ENCODE measurements around the gene ADSL. TPM values are rescaled to one million over a fixed set of nuclear protein-coding genes. Genes with fewer than 3 reads are reported as not detected.
A peak's percentile ranks its signal among the peaks of the same experiment; 100 is the strongest.
"Not testable (repeated sequence)": the region's sequence is repeated elsewhere in the genome, so short reads cannot be mapped to it uniquely, and the experiment has no call there.

Gene ADSL
- total and polyA plus RNA-seq, 5 donors from 2014 or later: 66.5 to 134 (median 128) TPM

- Histone ChIP-seq H3K27me3 (ENCODE audit: control insufficient read depth, insufficient read depth, low read length) (no peaks in the 10 kb centered on the region), H3K4me3 (ENCODE audit: low read depth, low read length) (no peak overlapping the region), H3K9me3 (ENCODE audit: control insufficient read depth in 2 of 2, low read length in 2 of 2) (no peaks in the 10 kb centered on the region), H3K4me1 (ENCODE audit: control insufficient read depth, insufficient read depth, low read length, poor library complexity, severe bottlenecking) (no peaks in the 10 kb centered on the region), H3K36me3 (ENCODE audit: control insufficient read depth, insufficient read depth, low read length) (peaks cover 81% of the 10 kb centered on the region), H3K27ac (ENCODE audit: insufficient read depth, low read length, poor library complexity, severe bottlenecking) (no peak overlapping the region)
- Mint-ChIP-seq H3K27ac (peak overlapping the region in 1 of 3 donors; percentile 8), H3K9me3 (no peaks in the 10 kb centered on the region), H3K27me3 (no peaks in the 10 kb centered on the region), H3K36me3 (peaks cover 62% of the 10 kb centered on the region), H3K4me1 (peaks cover 4 to 23% (median 14%) of the 10 kb centered on the region in 4 donors), H3K4me3 (no peak overlapping the region)
- ATAC-seq (ENCODE audit: low read depth in 2 of 2) (no peak), DNase-seq (no peak)
These were observed 36.1 kb upstream of the ADSL start for GRCh38 chr22:40310081-40310767.

DNA sequence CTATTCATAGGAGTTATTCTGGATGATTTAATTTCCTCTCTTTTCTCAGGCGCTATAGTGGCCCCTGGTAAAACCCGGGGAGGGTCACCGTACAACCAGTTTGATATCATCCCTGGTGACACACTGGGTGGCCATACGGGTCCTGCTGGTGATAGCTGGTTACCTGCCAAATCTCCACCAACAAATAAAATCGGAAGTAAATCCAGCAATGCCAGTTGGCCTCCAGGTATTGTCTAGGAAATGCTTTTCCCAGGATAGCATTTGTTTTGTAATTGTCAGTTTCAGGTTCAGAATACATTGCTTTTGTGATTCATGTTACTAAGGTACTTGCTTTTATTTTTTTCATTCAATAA, 35.6 kb upstream of the ADSL start:
- H3K4me1 Mint-ChIP-seq: peaks cover 4 to 22% (median 14%) of the 10 kb centered on the region in 4 donors
- H3K27ac Mint-ChIP-seq: peak overlapping the region in 1 of 3 donors; percentile 8
- no peaks in the 10 kb centered on the region for H3K4me1 ChIP-seq (ENCODE audit: control insufficient read depth, insufficient read depth, low read length, poor library complexity, severe bottlenecking)

GRCh38 chr22:40311646-40312045, 34.7 kb upstream of the ADSL start:
- H3K36me3 ChIP-seq (ENCODE audit: control insufficient read depth, insufficient read depth, low read length): peaks cover 91% of the 10 kb centered on the region
- not testable (repeated sequence) for H3K27ac ChIP-seq (ENCODE audit: insufficient read depth, low read length, poor library complexity, severe bottlenecking); H3K9me3 Mint-ChIP-seq; ATAC-seq (ENCODE audit: low read depth in 2 of 2); H3K4me1 ChIP-seq (ENCODE audit: control insufficient read depth, insufficient read depth, low read length, poor library complexity, severe bottlenecking); H3K9me3 ChIP-seq (ENCODE audit: control insufficient read depth in 2 of 2, low read length in 2 of 2); H3K4me3 Mint-ChIP-seq; DNase-seq; H3K27me3 ChIP-seq (ENCODE audit: control insufficient read depth, insufficient read depth, low read length); H3K27me3 Mint-ChIP-seq; H3K4me3 ChIP-seq (ENCODE audit: low read depth, low read length)
- peak overlapping the region in 2 of 3 donors; percentile 20 to 41 for H3K27ac Mint-ChIP-seq
- peaks cover 4 to 22% (median 14%) of the 10 kb centered on the region in 4 donors for H3K4me1 Mint-ChIP-seq
- H3K36me3 Mint-ChIP-seq: peaks cover 68% of the 10 kb centered on the region

More for the DNA sequence above, 35.6 kb upstream of the ADSL start:
- Mint-ChIP-seq H3K27me3 (no peaks in the 10 kb centered on the region), H3K9me3 (peaks cover 0 to 1% (median 0%) of the 10 kb centered on the region in 7 donors), H3K36me3 (peaks cover 63% of the 10 kb centered on the region), H3K4me3 (no peak overlapping the region)
- Histone ChIP-seq H3K9me3 (ENCODE audit: control insufficient read depth in 2 of 2, low read length in 2 of 2) (no peaks in the 10 kb centered on the region), H3K36me3 (ENCODE audit: control insufficient read depth, insufficient read depth, low read length) (peaks cover 84% of the 10 kb centered on the region), H3K27me3 (ENCODE audit: control insufficient read depth, insufficient read depth, low read length) (no peaks in the 10 kb centered on the region), H3K4me3 (ENCODE audit: low read depth, low read length) (no peak overlapping the region), H3K27ac (ENCODE audit: insufficient read depth, low read length, poor library complexity, severe bottlenecking) (no peak overlapping the region)
- no peak for DNase-seq
- ATAC-seq (ENCODE audit: low read depth in 2 of 2): no peak

DNA sequence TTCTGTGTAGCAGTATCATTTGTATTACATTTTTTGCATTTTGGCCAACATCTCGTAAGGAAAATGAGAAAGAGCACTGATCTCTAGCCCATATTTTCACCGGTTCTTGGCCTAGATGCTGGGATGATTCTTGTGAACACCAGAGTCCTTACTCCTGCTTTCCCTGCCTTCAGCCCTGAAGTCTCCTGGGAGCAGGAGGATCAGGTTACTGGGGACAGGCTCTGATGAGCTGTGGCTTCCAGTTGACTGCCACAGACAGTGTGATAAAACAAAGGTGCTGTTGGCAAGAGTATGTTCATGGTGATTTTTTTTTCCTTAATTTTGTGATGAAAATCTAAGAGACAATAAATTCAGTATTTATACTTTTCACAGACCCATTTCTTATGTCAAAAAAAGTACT, 34.2 kb upstream of the ADSL start:
- ATAC-seq (ENCODE audit: low read depth in 2 of 2): no peak
- Histone ChIP-seq H3K27me3 (ENCODE audit: control insufficient read depth, insufficient read depth, low read length) (no peaks in the 10 kb centered on the region), H3K4me3 (ENCODE audit: low read depth, low read length) (no peak overlapping the region), H3K27ac (ENCODE audit: insufficient read depth, low read length, poor library complexity, severe bottlenecking) (no peak overlapping the region), H3K36me3 (ENCODE audit: control insufficient read depth, insufficient read depth, low read length) (peaks cover 94% of the 10 kb centered on the region), H3K4me1 (ENCODE audit: control insufficient read depth, insufficient read depth, low read length, poor library complexity, severe bottlenecking) (no peaks in the 10 kb centered on the region), H3K9me3 (ENCODE audit: control insufficient read depth in 2 of 2, low read length in 2 of 2) (no peaks in the 10 kb centered on the region)
- Mint-ChIP-seq H3K36me3 (peaks cover 72% of the 10 kb centered on the region), H3K27me3 (no peaks in the 10 kb centered on the region), H3K4me3 (no peak overlapping the region), H3K4me1 (peaks cover 4 to 26% (median 16%) of the 10 kb centered on the region in 4 donors), H3K9me3 (peaks cover 0 to 1% (median 0%) of the 10 kb centered on the region in 7 donors), H3K27ac (peak overlapping the region in 1 of 3 donors; percentile 20)
- no peak for DNase-seq

GRCh38 chr22:40313007-40313406, 33.3 kb upstream of the ADSL start:
- peaks cover 0 to 1% (median 0%) of the 10 kb centered on the region in 7 donors for H3K9me3 Mint-ChIP-seq
- ATAC-seq (ENCODE audit: low read depth in 2 of 2): no peak
- Histone ChIP-seq H3K9me3 (ENCODE audit: control insufficient read depth in 2 of 2, low read length in 2 of 2) (no peaks in the 10 kb centered on the region), H3K27me3 (ENCODE audit: control insufficient read depth, insufficient read depth, low read length) (no peaks in the 10 kb centered on the region), H3K36me3 (ENCODE audit: control insufficient read depth, insufficient read depth, low read length) (peaks cover 94% of the 10 kb centered on the region), H3K4me3 (ENCODE audit: low read depth, low read length) (no peak overlapping the region), H3K27ac (ENCODE audit: insufficient read depth, low read length, poor library complexity, severe bottlenecking) (no peak overlapping the region), H3K4me1 (ENCODE audit: control insufficient read depth, insufficient read depth, low read length, poor library complexity, severe bottlenecking) (no peaks in the 10 kb centered on the region)
- peaks cover 72% of the 10 kb centered on the region for H3K36me3 Mint-ChIP-seq
- H3K27me3 Mint-ChIP-seq: no peaks in the 10 kb centered on the region
- DNase-seq: no peak
- peaks cover 4 to 20% (median 12%) of the 10 kb centered on the region in 4 donors for H3K4me1 Mint-ChIP-seq
- no peak overlapping the region for H3K4me3 Mint-ChIP-seq
- peak overlapping the region; percentile 52 to 85 (median 67) for H3K27ac Mint-ChIP-seq

DNA sequence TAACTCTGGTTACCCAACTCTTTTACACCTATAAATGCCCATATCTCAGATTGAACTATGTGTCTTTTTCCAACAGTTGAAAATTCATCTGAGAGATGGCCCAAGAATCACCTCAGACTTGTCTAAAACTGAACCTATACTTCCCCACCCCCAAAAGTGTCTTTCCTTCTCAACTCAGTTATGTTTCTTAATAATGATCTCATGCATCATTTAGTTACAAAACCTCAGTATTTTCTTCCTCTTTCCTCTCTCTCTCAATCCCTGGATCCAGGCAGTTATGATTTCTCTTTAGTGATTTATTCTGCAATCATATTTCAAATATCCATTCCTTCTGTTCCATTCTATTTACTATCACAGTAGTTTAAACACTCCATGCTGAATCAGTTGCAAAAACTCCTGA, 32.3 kb upstream of the ADSL start:
- no peaks in the 10 kb centered on the region for H3K27me3 ChIP-seq (ENCODE audit: control insufficient read depth, insufficient read depth, low read length)
- H3K9me3 Mint-ChIP-seq: peaks cover 0 to 1% (median 0%) of the 10 kb centered on the region in 7 donors
- no peak overlapping the region for H3K27ac ChIP-seq (ENCODE audit: insufficient read depth, low read length, poor library complexity, severe bottlenecking)
- no peak overlapping the region for H3K4me3 ChIP-seq (ENCODE audit: low read depth, low read length)
- peaks cover 0 to 11% (median 6%) of the 10 kb centered on the region in 4 donors for H3K4me1 Mint-ChIP-seq
- peak overlapping the region in 2 of 3 donors; percentile 44 to 85 for H3K27ac Mint-ChIP-seq
- no peaks in the 10 kb centered on the region for H3K27me3 Mint-ChIP-seq
- no peaks in the 10 kb centered on the region for H3K4me1 ChIP-seq (ENCODE audit: control insufficient read depth, insufficient read depth, low read length, poor library complexity, severe bottlenecking)
- H3K36me3 ChIP-seq (ENCODE audit: control insufficient read depth, insufficient read depth, low read length): peaks cover 93% of the 10 kb centered on the region
- peaks cover 65% of the 10 kb centered on the region for H3K36me3 Mint-ChIP-seq
- no peak overlapping the region for H3K4me3 Mint-ChIP-seq
- ATAC-seq (ENCODE audit: low read depth in 2 of 2) (no peak), DNase-seq (no peak)
- no peaks in the 10 kb centered on the region for H3K9me3 ChIP-seq (ENCODE audit: control insufficient read depth in 2 of 2, low read length in 2 of 2)

DNA sequence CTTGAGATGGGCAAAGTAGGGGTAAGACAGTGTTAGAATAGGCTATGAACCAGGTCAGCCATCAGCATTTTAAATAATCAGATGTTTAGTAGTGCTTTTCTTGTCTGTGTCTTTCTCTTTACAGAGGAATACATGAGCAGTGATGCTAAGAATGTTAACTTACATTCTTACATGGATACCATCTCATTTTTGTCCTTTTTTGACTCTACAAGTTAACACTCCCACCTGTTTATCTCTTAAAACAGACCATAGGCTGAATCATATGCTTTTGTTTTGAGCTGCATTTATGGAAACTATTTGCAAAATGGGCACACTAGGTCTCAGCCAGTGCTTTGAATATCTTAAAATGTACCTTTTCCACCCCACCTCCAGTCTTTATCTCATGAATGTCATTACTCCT, 25.6 kb upstream of the ADSL start:
- Mint-ChIP-seq H3K27me3 (no peaks in the 10 kb centered on the region), H3K4me1 (peaks cover 13 to 53% (median 26%) of the 10 kb centered on the region in 4 donors), H3K36me3 (peaks cover 52% of the 10 kb centered on the region), H3K27ac (peak overlapping the region; percentile 63 to 92 (median 90)), H3K4me3 (peak overlapping the region in 1 of 4 donors; percentile 54), H3K9me3 (peaks cover 0 to 2% (median 0%) of the 10 kb centered on the region in 7 donors)
- Histone ChIP-seq H3K9me3 (ENCODE audit: control insufficient read depth in 2 of 2, low read length in 2 of 2) (no peaks in the 10 kb centered on the region), H3K27ac (ENCODE audit: insufficient read depth, low read length, poor library complexity, severe bottlenecking) (no peak overlapping the region), H3K4me1 (ENCODE audit: control insufficient read depth, insufficient read depth, low read length, poor library complexity, severe bottlenecking) (peaks cover 31% of the 10 kb centered on the region), H3K27me3 (ENCODE audit: control insufficient read depth, insufficient read depth, low read length) (no peaks in the 10 kb centered on the region), H3K36me3 (ENCODE audit: control insufficient read depth, insufficient read depth, low read length) (peaks cover 61% of the 10 kb centered on the region), H3K4me3 (ENCODE audit: low read depth, low read length) (no peak overlapping the region)
- no peak for ATAC-seq (ENCODE audit: low read depth in 2 of 2)
- DNase-seq: no peak

DNA sequence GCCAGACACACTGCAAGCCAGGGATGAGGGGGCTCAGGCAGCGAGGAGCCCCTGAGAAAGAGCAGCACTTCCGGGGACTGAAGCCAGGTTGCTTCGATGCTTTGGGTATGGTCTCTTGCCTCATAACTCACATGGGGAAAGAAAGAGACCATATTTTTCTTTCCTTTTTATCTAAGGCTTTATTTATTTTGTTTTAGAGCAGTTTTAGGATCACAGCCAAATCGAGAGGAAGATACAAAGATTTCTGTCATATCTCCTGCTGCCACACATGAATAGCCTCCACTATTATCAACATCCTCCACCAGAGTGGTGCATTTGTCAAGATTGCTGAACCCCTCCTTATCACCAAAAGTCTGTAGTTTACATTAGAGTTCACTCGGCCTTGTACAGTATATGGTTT, 24.3 kb upstream of the ADSL start:
- Mint-ChIP-seq H3K36me3 (peaks cover 44% of the 10 kb centered on the region), H3K9me3 (peaks cover 0 to 2% (median 0%) of the 10 kb centered on the region in 7 donors), H3K4me1 (peaks cover 21 to 61% (median 30%) of the 10 kb centered on the region in 4 donors), H3K27me3 (no peaks in the 10 kb centered on the region), H3K4me3 (peak overlapping the region in 2 of 4 donors; percentile 19 to 35), H3K27ac (peak overlapping the region in 2 of 3 donors; percentile 42 to 92)
- Histone ChIP-seq H3K36me3 (ENCODE audit: control insufficient read depth, insufficient read depth, low read length) (peaks cover 54% of the 10 kb centered on the region), H3K4me1 (ENCODE audit: control insufficient read depth, insufficient read depth, low read length, poor library complexity, severe bottlenecking) (peaks cover 41% of the 10 kb centered on the region), H3K27me3 (ENCODE audit: control insufficient read depth, insufficient read depth, low read length) (no peaks in the 10 kb centered on the region), H3K4me3 (ENCODE audit: low read depth, low read length) (no peak overlapping the region), H3K9me3 (ENCODE audit: control insufficient read depth in 2 of 2, low read length in 2 of 2) (no peaks in the 10 kb centered on the region), H3K27ac (ENCODE audit: insufficient read depth, low read length, poor library complexity, severe bottlenecking) (peak overlapping the region; percentile 82)
- DNase-seq (no peak), ATAC-seq (ENCODE audit: low read depth in 2 of 2) (no peak)
